ENCODE results near the gene RNF214.
"Not testable (repeated sequence)": the region's sequence is repeated elsewhere in the genome, so short reads cannot be mapped to it uniquely, and the experiment has no call there.

RNF214 gene

GRCh38 chr11:117271208-117271607 lies 38.7 kb downstream of the RNF214 start:
- Histone ChIP-seq H3K79me2 (ENCODE audit: insufficient read depth, low read length) (no peaks in the 10 kb centered on the region), H4K20me1 (ENCODE audit: insufficient read depth, low read length) (no peaks in the 10 kb centered on the region), H3K27me3 (ENCODE audit: insufficient read depth, low read length, poor library complexity) (no peaks in the 10 kb centered on the region), H3K4me1 (ENCODE audit: insufficient read depth, low read length) (no peaks in the 10 kb centered on the region), H3K9ac (ENCODE audit: low read depth, low read length) (no peak overlapping the region), H3K27ac (ENCODE audit: low read length) (no peak overlapping the region), H3K36me3 (ENCODE audit: insufficient read depth, low read length) (peaks cover 11% of the 10 kb centered on the region; the same call in 1 of the 2 replicates), H2AFZ (ENCODE audit: low read depth, low read length) (no peak overlapping the region), H3K9me3 (ENCODE audit: insufficient read depth, low read length, severe bottlenecking) (no peaks in the 10 kb centered on the region), H3K4me2 (ENCODE audit: insufficient read depth, low read length) (no peak overlapping the region), H3K4me3 (ENCODE audit: low read depth in 1 of 2, low read length in 2 of 2) (no peak overlapping the region)
- DNase-seq (no peak), ATAC-seq (ENCODE audit: insufficient read depth, low read depth) (no peak)
- TF ChIP-seq, protein P1, sequence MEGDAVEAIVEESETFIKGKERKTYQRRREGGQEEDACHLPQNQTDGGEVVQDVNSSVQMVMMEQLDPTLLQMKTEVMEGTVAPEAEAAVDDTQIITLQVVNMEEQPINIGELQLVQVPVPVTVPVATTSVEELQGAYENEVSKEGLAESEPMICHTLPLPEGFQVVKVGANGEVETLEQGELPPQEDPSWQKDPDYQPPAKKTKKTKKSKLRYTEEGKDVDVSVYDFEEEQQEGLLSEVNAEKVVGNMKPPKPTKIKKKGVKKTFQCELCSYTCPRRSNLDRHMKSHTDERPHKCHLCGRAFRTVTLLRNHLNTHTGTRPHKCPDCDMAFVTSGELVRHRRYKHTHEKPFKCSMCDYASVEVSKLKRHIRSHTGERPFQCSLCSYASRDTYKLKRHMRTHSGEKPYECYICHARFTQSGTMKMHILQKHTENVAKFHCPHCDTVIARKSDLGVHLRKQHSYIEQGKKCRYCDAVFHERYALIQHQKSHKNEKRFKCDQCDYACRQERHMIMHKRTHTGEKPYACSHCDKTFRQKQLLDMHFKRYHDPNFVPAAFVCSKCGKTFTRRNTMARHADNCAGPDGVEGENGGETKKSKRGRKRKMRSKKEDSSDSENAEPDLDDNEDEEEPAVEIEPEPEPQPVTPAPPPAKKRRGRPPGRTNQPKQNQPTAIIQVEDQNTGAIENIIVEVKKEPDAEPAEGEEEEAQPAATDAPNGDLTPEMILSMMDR (IDR thresholded peaks at IDR 0.05; ENCODE audit: borderline replicate concordance, extremely low read depth, low read length, poor library complexity, severe bottlenecking): no peak
- TF ChIP-seq EZH2 (IDR thresholded peaks at IDR 0.05; ENCODE audit: borderline replicate concordance, low read depth, low read length, severe bottlenecking): no peak

DNA sequence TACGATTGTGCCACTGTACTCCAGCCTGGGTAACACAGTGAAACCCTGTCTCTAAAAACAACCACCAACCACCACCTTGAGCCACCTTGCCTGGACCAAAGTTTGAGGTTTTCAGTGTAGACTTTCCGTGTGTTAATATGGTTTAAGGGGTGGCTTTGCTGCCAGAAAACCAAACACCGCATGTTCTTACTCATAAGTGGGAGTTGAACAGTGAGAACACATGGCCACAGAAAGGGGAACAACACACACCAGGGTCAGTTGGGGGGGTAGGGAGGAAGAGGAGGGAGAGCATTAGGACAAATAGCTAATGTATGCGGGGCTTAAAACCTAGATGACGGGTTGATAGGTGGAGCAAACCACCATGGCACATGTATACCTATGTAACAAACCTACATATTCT lies 39.7 kb downstream of the RNF214 start:
- H3K4me3 ChIP-seq (ENCODE audit: low read depth in 1 of 2, low read length in 2 of 2); H4K20me1 ChIP-seq (ENCODE audit: insufficient read depth, low read length); H3K27ac ChIP-seq (ENCODE audit: low read length); ATAC-seq (ENCODE audit: insufficient read depth, low read depth); H3K9me3 ChIP-seq (ENCODE audit: insufficient read depth, low read length, severe bottlenecking); H3K4me1 ChIP-seq (ENCODE audit: insufficient read depth, low read length); H3K79me2 ChIP-seq (ENCODE audit: insufficient read depth, low read length); H3K4me2 ChIP-seq (ENCODE audit: insufficient read depth, low read length); DNase-seq; H3K27me3 ChIP-seq (ENCODE audit: insufficient read depth, low read length, poor library complexity); H3K9ac ChIP-seq (ENCODE audit: low read depth, low read length); H2AFZ ChIP-seq (ENCODE audit: low read depth, low read length): not testable (repeated sequence)
- H3K36me3 ChIP-seq (ENCODE audit: insufficient read depth, low read length): peaks cover 11% of the 10 kb centered on the region; the same call in 1 of the 2 replicates

GRCh38 chr11:117273550-117274289 lies 41.2 kb downstream of the RNF214 start:
- H3K27me3 ChIP-seq (ENCODE audit: insufficient read depth, low read length, poor library complexity): no peaks in the 10 kb centered on the region
- H3K4me2 ChIP-seq (ENCODE audit: insufficient read depth, low read length): no peak overlapping the region
- TF ChIP-seq, protein P1 (IDR thresholded peaks at IDR 0.05; ENCODE audit: borderline replicate concordance, extremely low read depth, low read length, poor library complexity, severe bottlenecking): no peak
- no peak for TF ChIP-seq EZH2 (IDR thresholded peaks at IDR 0.05; ENCODE audit: borderline replicate concordance, low read depth, low read length, severe bottlenecking)
- H2AFZ ChIP-seq (ENCODE audit: low read depth, low read length): no peak overlapping the region
- H4K20me1 ChIP-seq (ENCODE audit: insufficient read depth, low read length): no peaks in the 10 kb centered on the region
- no peak for DNase-seq
- peaks cover 11% of the 10 kb centered on the region; the same call in 1 of the 2 replicates for H3K36me3 ChIP-seq (ENCODE audit: insufficient read depth, low read length)
- no peak for ATAC-seq (ENCODE audit: insufficient read depth, low read depth)
- H3K9ac ChIP-seq (ENCODE audit: low read depth, low read length): no peak overlapping the region
- H3K79me2 ChIP-seq (ENCODE audit: insufficient read depth, low read length): no peaks in the 10 kb centered on the region
- no peaks in the 10 kb centered on the region for H3K4me1 ChIP-seq (ENCODE audit: insufficient read depth, low read length)
- no peak overlapping the region for H3K27ac ChIP-seq (ENCODE audit: low read length)
- no peaks in the 10 kb centered on the region for H3K9me3 ChIP-seq (ENCODE audit: insufficient read depth, low read length, severe bottlenecking)
- H3K4me3 ChIP-seq (ENCODE audit: low read depth in 1 of 2, low read length in 2 of 2): no peak overlapping the region

GRCh38 chr11:117278347-117278746 lies 45.9 kb downstream of the RNF214 start:
- no peak overlapping the region for H3K4me2 ChIP-seq (ENCODE audit: insufficient read depth, low read length)
- peaks cover 43% of the 10 kb centered on the region for H3K36me3 ChIP-seq (ENCODE audit: insufficient read depth, low read length)
- no peak overlapping the region for H2AFZ ChIP-seq (ENCODE audit: low read depth, low read length)
- ATAC-seq (ENCODE audit: insufficient read depth, low read depth): no peak
- H4K20me1 ChIP-seq (ENCODE audit: insufficient read depth, low read length): no peaks in the 10 kb centered on the region
- no peaks in the 10 kb centered on the region for H3K4me1 ChIP-seq (ENCODE audit: insufficient read depth, low read length)
- no peaks in the 10 kb centered on the region for H3K79me2 ChIP-seq (ENCODE audit: insufficient read depth, low read length)
- TF ChIP-seq EZH2 (IDR thresholded peaks at IDR 0.05; ENCODE audit: borderline replicate concordance, low read depth, low read length, severe bottlenecking): no peak
- TF ChIP-seq, protein P1 (IDR thresholded peaks at IDR 0.05; ENCODE audit: borderline replicate concordance, extremely low read depth, low read length, poor library complexity, severe bottlenecking): no peak
- H3K4me3 ChIP-seq (ENCODE audit: low read depth in 1 of 2, low read length in 2 of 2): no peak overlapping the region
- H3K9me3 ChIP-seq (ENCODE audit: insufficient read depth, low read length, severe bottlenecking): no peaks in the 10 kb centered on the region
- H3K9ac ChIP-seq (ENCODE audit: low read depth, low read length): no peak overlapping the region
- no peaks in the 10 kb centered on the region for H3K27me3 ChIP-seq (ENCODE audit: insufficient read depth, low read length, poor library complexity)
- no peak overlapping the region for H3K27ac ChIP-seq (ENCODE audit: low read length)
- no peak for DNase-seq
